Hematopoietic multipotent progenitor cell treated with erythropoietin and hydrocortisone succinate and interleukin-3 and kit ligand, for 17 days (in vitro differentiated cells): ENCODE measurements around the gene ELK4.

Experiments
- DNase-seq: peaks from one replicate; pipeline ENCODE4 v3.0.0-alpha.2; 2015; ENCODE audit warnings: low spot score

The ELK4 gene

GRCh38 chr1:205595861-205596260 is 36.0 kb downstream of the ELK4 start:
- DNase-seq = no peak

DNA sequence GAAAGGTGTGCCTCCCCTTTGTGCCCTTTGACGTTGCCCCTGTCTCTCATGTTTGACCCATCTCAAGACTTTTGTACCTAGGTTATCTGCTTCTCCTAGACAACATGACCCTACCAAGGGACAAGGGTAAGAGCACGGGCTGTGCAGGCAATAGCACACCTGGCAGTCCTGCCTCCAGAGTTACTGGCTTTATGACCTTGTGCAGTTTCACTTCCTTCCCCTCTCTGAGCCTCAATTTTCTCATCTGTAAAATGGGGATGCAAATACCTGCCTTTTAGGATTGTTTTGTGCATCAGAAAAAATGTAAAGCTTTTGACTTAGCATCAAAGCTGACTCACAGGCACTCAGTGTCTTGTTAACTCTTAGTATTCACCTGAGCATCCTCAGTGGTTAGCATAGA is 36.4 kb downstream of the ELK4 start:
- no peak for DNase-seq

DNA sequence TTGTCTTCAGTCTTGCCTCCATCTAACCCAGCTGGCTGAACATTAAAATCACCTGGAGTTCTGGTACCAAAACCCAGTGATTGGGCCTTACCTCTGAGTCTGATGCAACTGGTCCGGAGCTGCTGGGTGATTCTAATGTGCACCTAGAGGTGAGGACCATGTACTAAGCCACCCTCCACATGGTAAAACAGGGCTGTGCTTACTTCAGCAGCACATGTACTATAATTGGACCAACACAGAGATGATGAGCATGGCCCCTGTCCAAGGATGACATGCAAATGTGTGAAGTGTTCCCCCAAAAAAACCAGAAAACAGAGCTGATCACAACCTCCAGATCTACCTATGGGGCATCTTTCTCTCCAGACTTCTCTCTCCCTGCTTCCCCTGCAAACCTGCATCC is 37.0 kb downstream of the ELK4 start:
- DNase-seq = no peak

DNA sequence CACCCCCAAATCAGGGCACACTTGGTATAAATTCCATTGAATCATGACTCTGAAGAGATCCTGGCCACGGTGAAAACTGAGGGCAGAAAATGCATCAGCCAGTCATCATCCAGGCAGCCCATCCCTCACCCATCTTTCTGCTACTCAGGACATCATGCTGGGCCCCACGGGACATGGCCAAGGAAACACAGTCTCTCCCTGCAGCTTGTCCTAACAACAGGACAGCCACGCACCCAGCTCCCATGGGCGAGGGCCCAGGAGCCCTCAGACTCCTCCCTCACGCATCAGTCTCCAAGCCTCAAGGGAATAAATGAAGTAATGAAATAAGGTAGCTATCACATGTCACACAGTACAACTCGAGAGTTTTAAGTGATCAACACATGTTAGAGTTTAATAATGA is 37.8 kb downstream of the ELK4 start:
- DNase-seq = no peak

DNA sequence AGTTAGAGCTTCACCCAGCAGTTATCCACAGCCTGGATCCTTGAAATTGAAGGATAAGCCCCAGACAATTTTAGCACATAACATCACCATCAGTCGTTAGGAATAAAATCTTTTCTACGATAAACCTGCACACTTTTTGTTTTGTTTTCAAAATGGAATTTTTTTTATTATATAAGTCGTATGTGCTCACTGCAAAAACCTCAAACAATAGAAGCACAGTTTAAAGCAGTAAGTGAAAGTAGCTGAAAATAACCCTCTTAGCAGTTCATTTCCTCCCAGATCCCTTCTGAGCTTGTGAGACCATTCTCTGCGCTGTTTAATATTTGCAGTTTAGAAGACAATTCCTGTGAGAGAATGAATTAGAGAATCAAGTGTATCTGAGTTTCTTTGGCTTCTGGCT is 38.3 kb downstream of the ELK4 start:
- no peak for DNase-seq

DNA sequence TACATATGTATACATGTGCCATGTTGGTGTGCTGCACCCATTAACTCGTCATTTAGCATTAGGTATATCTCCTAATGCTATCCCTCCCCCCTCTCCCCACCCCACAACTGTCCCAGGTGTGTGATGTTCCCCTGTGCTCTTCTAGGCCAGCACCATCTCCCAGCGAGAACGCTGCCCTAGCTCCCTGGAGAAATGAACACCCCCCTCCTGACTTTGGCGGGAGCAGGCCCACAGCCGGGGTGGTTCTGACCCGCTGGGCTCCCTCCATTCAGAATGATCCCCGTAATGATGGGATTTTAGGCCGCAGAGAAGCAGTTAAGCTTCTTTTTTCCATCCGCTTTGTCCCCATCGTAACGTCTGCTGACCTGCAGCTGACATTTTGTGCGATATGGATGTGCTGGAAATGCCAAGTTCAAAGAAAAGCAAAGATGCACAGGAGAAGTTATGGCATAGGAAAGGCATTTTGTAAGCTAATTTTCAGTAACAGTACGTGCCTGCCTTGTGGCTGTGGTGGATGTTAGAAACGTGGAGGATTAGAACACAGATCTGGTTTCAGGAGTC is 39.3 kb downstream of the ELK4 start:
- DNase-seq = no peak

GRCh38 chr1:205591522-205592351 is 40.1 kb downstream of the ELK4 start:
- peak; percentile 79 for DNase-seq

DNA sequence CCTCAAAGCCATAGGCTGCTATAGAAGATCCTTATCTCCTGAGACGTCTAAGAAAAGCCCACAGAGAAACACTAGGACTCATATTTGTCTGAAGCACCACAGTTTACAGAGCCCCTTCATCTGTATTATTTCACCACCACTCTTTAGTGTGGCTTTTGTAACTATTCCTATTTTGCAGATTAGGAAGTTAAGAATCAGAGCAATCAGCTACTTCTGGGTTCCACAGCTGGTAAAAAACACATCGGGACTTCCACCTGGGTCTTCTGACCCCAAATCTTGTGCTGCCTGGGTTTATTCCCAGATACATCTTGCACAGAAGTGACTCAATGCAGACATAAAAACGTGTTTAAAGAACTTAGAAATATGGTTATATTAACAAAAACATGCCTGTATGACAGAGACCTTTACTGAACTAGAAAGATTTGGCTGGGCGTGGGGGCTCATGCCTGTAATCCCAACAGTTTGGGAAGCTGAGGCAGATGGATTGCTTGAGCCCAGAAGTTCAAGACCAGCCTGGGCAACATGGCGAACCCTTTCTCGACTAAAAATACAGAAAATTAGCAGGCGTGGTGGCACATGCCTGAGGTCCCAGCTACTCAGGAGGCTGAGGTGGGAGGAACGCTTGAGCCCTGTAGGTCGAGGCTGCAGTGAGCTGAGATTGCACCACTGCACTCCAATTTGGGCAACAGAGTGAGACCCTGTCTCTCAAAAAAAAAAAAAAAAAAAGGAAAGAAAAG is 40.9 kb downstream of the ELK4 start:
- DNase-seq = no peak

- DNase-seq = no peak
Observed at GRCh38 chr1:205590457-205590768, 41.4 kb downstream of the ELK4 start.

DNA sequence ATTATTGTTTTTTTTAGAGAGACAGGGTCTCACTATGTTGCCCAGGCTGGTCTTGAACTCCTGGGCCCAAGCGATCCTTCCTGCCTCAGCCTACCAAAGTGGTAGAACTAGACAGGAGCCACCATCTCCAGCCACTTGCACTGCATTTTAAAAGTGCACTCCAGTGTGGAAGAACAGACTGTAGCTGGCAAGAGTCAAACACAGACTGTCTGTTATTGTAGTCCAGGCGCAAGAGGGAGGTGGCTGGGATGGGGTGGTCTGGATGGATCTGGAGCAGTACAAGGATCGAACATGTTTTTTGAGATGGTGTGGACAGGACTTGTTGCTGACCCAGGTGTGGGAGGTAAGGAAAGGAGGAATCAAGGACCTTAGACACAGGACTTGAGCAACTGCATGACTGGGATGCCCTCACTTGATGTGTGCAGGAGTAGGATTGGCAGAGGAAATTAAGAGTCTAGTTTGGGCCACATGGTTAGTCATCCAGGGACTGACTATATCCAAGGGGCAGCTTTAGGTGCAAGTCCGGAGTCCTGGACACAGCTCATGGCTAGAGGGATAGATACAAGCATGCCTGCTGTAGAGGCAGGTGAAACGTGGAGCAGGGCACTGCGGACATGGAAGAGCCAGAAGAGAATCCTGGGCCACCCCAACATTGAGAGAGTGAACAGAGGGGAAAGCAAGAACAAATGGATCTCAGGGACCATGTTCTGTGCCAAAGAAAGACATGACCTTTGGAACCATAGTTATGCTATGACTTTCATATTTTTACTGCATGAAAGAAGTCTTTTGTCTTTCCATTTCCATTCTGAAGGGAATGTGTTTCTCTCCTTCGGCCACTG is 42.0 kb downstream of the ELK4 start:
- no peak for DNase-seq

GRCh38 chr1:205589046-205589445 is 42.8 kb downstream of the ELK4 start:
- DNase-seq = no peak

- DNase-seq = no peak
Observed at GRCh38 chr1:205588636-205589035, 43.2 kb downstream of the ELK4 start.

DNA sequence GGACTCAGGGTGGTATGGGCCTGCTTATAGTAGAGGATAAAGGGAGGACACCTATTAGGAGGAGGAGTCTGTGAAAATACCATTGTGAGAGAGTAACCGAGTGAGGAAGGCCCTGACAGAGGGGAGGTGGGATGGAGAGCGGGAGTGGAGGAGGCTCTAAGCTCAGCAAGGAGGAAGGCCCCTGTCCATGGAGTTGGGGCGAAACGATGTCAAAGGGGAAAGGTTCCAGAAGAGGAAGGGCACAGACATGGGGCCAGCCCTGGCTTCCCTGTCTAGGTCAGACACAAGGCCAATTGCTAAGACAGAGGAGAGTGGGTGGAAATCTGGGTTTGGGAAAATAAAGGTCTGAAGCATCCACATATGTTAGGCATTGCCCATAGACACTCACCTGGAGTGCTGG is 44.2 kb downstream of the ELK4 start:
- DNase-seq = no peak

GRCh38 chr1:205585835-205586785 is 45.7 kb downstream of the ELK4 start:
- no peak for DNase-seq

DNA sequence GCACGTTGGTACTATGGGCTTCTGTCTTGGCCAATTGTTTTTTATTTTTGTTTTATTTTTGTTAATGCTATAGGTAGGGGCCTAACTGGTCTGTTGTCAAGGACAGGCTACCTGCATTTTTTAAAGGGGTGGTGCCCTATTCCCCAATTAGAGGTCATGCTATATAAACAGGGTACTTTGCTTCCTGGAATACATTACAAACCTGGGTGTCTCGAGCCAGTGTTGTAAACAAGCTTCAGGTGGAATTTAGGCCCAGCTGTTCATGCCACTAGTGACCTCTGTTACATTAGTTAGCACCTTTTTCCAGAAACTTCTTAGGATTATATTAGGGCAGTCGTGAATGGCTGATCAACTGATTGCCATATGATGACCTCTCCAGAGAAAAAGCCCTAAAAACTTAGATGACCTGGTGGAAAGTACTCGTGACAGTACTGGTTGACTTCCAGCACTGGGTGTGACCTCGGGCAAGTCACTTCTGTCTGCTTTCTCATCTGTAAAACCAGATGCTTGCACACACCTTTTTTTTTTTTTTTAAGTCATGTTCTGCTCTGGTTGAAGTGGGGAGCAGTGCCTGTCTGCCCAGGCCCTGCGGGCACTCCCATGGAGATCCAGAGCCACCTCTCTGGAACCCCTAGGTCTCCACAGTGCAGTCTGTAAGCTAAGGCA is 46.5 kb downstream of the ELK4 start:
- no peak for DNase-seq

DNA sequence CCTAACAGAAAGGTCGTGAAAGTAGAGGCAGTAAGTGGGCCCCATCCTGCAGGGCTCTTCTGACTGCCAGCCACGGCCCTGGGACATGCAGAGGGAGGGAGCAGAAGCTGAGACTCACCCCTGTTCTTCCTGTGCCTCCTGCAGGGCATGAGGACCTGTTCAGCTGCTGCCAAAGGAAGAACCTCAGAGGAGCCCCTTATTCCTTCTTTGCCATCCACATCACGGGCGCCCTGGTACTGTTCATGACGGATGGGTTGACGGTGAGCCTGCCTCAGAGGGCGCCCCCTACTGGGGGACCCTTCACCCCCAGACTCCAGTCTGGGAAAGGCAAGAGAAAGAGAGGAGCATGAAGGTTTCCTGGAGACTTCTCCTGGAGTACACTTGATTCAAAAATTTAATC is 47.1 kb downstream of the ELK4 start:
- no peak for DNase-seq

DNA sequence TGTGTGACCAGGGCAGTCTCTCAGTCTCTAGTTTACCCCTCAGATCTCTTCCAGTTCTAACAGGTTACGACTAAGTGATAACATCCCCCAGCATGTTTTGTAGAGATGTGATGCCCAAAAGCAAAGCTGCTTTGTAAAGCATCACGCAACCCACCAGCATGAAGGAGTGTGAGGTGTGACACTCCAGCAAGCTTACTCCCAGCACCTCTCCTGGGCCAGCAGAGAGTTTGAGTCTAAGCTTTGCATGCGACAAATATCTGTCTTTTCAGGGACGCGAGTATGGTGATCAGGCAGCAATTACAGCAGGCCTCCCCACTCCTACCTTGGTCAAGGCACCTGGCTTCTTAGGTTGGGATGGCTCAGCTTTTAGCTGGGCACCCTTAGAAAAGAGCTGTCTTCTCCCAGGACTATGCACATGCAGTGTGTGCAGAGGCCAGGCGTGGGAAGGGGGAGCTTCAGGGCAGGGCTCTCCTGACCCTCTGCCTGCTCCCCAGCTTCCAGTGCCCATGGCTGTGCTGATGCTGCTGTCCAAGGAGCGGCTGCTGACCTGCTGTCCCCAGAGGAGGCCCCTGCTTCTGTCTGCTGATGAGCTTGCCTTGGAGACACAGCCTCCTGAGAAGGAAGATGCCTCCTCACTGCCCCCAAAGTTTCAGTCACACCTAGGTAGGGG is 48.2 kb downstream of the ELK4 start:
- no peak for DNase-seq

- DNase-seq = no peak
Observed at GRCh38 chr1:205582471-205583291, 49.1 kb downstream of the ELK4 start.

- DNase-seq = no peak
Observed at GRCh38 chr1:205582046-205582445, 49.8 kb downstream of the ELK4 start.
